ENCODE measurements around the gene PRKN. TPM values are rescaled to one million over a fixed set of nuclear protein-coding genes. Genes with fewer than 3 reads are reported as not detected.

Gene PRKN
- total RNA-seq, 1 donor from 2014 or later: 0.93 TPM

DNA sequence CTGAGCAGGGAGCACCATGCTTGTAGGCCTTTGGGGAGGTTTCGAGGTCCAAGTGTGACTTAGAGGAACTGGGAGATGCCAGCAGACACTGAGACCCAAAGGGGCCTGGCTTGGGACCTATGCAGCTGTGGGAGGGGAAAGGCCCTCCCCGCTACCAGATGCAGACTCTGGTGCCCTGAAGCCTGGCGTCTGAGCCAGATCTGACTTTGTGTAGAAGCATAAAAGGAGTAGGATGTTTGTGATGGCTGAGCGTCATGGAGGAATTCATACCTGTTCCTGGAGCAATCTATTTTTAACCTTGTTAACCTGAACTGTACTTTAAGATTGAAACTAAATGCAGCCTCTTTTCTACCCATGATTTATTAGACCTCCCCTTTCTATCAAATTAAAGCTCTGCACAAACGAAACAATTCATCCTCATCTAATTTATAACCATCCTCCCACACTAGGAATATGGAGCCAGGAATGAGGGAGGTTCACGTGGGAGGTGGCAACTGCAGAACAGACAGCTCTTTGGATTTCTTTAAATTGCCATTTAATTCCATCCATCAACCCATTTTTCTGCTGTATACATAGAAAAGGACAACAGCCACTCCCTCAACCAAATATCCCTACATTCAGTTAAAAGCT, 1281.2 kb downstream of the PRKN start:
- DNase-seq (ENCODE audit: extremely low read depth, low read depth, low spot score): no peak

DNA sequence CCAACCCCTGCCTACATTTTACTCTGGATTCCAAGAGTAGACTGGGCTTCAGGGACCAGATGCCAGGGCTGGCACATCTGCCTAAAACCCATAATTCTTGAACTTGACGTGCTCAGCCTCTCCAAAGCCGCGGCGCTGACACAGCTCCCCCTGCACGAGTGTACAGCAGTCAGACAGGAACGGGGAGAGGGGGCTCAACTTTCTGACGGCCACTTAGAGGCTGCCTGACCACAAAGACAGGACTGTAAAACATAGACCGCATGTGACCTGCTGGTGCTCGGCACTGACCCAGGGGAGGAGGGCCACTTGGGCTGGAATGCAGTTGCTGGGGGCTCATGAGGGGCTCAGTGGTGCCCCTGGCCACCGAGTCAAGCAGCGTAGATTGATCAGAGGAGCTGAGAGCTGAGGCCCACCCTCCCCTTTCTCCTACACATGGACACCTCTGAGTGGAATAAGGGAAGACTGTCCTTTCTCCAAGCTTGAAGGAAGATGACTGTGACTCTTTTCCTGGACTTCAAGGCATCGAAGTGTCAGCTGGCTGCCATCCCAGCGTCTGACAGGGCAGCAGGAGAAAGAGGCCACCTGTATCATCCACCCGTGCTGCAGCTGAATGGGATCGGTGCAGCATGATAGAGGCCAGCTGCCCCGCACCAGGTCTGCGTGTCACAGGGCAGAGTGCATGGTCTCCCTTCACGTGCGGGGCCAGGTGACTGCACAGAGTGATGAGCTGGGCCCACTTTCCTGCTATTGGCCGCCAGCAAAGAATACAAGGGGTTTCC, 1282.4 kb downstream of the PRKN start:
- no peak for DNase-seq (ENCODE audit: extremely low read depth, low read depth, low spot score)

DNA sequence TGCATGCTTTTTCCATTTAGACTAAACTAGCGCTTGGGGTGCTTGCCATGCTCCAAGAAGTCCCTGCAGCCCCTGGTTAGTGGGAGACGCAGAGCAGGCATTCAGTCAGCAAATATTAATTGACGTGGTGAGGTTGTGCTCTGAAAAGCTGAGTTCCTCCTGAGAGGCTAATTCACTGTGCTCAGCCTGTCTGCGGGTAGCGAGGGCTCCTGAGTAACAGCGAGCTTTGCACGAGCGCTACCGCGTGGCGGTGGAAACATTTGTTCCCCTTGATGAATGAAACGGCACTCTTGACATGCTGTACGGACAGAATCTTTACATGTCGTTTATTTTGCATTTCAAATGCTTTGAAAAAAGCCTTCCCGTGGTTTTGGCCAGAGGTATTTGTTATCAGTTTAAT, 1283.1 kb downstream of the PRKN start:
- DNase-seq (ENCODE audit: extremely low read depth, low read depth, low spot score): no peak

DNA sequence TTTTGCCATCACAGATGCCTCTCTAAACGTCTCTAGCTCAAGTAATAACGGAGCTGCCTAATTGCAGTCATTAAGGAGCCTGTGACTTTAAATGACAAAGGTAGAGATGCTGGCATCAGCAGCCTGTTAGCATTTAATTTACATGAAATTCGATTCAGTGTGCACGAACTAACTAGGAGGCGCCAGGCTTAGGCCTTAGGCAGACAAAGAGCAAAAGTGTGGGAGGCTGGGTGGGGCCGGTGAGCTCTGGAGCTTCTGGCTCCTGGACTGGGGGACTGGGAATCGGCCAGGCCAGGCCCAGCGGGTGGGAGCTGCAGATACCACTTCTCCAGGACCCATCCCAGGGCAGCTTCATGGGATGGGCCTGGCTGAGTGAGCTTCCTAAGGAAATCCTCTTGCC, 1283.7 kb downstream of the PRKN start:
- no peak for DNase-seq (ENCODE audit: extremely low read depth, low read depth, low spot score)

DNA sequence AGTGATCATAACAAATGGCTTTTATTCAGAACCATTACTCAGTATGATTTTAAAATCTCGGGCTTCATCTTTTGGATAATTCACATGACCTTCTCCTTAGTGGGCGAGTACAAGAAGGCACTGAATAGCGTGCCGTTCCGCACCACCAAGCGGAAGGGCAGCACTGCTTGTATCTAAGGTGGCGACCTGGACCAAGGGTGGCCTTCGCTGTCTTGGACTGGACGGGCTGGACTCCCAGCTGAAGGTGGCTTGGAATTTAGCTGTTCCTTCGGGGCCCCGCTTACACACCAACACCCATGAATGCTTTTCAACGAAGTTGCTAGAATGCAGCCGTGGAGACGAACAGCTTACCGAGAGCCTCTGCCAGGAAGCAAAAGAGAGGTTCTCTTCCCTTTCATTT, 1285.1 kb downstream of the PRKN start:
- DNase-seq (ENCODE audit: extremely low read depth, low read depth, low spot score): no peak

DNA sequence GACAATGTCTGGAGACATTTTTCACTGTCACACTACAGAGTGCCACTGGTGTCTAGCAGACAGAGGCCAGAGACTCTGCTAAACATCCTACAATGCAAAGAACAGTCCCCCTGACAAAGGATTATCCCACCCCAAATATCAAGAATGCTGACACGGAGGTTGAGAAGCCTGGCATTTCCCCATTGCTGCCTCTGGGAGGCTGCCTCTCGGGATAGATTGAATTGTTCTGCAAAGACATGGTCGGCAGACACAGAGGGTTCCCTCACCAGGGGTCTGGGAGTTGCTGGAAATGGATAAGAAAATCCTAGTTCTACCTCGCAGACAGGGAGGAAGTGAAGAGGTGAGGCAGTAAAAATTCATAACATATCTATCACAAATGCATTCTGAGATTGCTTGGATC, 1287.3 kb downstream of the PRKN start:
- no peak for DNase-seq (ENCODE audit: extremely low read depth, low read depth, low spot score)

DNA sequence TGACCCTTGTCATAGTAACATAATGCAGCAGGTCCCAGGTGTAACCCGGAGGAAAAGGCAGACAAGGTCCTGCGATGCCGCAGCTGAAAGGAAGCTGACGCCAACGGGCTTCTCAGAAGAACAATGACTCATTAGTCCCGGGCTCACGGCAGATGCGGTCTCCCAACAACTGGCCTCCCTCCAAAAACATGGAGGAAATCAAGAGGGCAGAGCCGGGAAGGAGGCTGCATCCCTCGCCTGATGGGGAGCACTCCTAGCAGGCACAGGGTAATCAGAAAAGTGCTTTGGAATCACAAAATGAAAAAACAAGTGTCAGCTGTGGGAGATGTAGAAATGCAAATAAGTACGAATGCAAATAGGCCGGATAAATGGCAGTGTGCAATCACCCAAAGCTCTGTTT, 1288.5 kb downstream of the PRKN start:
- DNase-seq (ENCODE audit: extremely low read depth, low read depth, low spot score): no peak

DNA sequence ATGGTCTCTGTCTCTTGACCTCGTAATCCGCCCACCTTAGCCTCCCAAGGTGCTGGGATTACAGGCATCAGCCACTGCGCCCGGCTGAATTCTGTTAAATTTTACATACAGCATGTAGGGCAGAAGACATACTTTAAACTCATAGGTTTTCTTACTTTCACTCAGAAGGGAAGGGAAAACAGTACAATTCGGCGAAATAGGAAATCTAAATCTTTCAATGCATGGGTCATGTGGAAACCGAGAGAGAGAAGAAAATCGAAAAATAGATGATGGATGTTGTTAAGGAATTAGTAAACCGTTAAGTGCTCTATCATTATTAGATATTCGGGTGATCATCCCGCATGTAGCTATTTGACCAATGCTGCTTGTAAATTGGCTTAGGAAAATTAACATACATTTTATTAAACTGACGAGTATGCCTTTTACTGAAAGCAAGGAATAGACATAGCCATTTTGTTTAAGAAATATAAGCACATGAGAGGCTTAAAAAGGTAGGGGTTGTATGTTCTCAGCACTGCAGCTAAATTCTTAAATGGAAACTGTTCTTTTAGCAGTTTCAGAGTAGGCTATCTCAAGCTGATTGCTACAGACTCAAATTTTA, 1289.0 kb downstream of the PRKN start:
- no peak for DNase-seq (ENCODE audit: extremely low read depth, low read depth, low spot score)

DNA sequence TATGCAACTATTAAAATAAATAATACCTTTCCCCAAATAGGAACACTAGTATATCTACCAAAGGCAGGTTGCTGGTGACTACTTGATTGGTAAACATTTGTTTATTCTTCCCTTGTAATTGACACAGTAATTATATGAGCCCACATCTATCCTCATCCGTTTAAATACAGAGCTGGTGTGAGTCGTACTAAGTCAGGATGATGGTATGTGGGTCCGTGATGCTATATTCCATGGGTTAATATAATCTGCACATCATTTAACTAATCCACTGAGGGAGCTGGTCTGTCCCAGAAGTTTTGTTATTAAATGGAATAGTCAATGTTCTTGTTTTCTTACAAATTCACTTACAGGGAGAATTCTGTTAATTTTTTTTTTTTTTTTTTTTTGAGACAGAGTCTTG, 1289.7 kb downstream of the PRKN start:
- no peak for DNase-seq (ENCODE audit: extremely low read depth, low read depth, low spot score)

DNA sequence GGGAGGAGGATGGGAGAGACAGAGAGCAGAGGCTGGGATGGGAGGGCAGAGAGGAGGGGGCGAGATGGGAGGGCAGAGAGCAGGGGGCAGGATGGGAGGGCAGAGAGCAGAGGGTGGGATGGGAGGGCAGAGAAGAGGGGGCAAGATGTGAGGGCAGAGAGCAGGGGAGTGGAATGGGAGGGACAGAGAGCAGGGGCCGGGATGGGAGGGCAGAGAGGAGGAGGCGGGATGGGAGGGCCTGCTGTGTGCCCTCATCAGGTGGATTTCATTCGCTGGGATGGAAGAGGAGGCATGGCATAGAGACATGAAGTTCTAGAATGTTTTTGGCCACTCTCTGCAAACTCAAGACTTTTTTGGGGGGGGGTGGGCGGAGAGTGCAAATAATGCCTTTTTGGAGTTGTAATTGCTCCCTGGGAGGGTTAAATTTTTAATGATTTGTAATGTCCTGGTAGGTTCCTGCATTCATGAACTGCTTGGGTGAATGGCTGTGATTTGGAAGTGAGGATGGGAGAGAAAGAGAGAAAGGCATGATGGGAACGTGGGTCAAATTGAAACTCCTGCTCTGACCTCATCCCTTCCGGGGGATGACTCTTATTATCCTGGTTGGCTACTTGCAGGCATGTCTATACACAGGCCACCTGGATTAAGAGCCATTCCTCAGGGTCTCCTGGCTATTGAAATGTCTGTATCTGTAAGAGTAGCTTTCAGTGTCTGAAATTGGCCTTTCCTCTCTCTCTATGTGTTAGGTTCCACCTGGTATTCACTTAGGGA, 1291.3 kb downstream of the PRKN start:
- no peak for DNase-seq (ENCODE audit: extremely low read depth, low read depth, low spot score)

DNA sequence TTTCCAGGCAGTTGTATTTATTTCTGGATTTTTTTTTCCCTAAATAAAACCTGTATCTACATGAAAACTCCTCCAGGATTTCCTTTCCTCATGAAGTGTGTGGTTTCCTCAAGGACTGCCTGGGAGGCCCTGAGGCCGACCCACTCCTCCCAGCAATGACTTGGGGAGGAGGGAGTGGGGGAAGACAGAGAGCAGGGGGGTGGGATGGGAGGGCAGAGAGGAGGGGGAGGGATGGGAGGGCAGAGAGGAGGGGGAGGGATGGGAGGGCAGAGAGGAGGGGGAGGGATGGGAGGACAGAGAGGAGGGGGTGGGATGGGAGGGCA, 1291.9 kb downstream of the PRKN start:
- DNase-seq (ENCODE audit: extremely low read depth, low read depth, low spot score): no peak

DNA sequence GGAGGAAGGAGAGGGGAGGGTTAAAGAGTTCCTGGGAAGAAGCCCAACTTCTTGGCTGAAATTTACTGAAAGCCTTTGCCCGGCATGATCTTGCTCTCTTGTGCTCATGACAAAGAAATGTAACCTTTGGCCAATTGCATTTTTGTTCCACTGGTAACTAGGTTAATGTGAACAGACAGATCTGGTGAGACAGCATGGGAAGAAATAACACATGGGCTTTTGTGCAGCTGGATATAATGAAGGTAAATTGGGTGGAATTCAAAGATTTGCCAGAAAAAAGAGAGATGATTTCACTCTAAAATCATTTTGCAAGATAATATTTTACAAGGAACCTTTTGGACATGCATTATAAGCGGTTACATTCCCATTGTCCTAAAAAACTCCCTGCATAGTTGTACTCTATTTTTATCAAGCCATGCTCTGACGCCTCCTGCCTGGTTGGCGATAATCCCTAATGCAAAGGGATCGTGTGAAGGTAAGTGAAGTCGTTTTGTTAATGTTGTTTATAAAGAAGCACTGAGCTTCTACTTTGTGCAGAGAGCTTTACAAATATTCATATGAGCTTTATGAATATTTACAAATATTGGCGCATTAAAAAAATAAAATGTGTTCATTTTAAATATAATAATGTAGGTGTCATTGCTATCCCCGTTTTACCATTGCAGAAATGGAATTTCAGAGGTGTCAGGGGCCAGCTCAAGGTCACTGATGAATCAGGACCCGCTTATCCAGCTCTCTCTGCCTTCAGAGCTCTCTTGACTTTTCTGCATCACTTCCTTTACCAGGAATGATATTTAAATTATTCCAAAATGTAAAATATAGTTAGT, 1292.4 kb downstream of the PRKN start:
- DNase-seq (ENCODE audit: extremely low read depth, low read depth, low spot score): no peak

DNA sequence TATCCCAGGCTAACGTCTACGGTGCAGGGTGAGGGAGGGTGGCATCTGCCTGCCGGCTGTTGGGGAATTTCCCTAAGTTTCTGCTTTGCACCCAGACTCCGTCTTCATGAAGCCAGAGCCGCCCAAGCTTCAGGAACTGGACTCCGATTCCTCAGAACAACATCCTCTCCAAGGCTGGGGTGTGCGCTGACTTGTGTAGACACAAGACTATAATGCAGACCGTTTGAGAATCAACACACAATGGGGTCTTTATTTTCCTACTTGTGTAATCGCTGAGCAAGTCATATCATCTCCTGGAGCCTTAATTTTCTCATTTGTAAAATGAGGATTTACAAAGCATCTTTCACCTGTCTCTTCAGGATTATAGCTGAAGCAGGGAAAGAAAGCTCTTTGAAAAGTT, 1293.2 kb downstream of the PRKN start:
- no peak for DNase-seq (ENCODE audit: extremely low read depth, low read depth, low spot score)

DNA sequence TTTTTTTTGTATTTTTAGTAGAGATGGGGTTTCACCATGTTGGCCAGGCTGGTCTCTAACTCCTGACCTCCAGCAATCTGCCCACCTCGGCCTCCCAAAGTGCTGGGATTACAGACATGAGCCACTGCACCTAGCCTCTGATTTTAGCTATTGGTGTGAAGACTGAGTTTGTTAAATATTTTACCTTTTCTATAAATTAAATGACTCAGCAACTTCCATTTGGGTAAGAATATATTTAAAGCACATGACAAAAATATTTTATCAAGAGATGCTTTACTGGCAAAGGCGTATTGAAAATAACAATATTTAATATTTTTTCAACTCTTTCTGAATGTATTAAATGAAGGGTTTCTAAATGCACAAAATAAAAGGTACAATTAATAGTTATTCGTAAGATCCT, 1295.0 kb downstream of the PRKN start:
- no peak for DNase-seq (ENCODE audit: extremely low read depth, low read depth, low spot score)

DNA sequence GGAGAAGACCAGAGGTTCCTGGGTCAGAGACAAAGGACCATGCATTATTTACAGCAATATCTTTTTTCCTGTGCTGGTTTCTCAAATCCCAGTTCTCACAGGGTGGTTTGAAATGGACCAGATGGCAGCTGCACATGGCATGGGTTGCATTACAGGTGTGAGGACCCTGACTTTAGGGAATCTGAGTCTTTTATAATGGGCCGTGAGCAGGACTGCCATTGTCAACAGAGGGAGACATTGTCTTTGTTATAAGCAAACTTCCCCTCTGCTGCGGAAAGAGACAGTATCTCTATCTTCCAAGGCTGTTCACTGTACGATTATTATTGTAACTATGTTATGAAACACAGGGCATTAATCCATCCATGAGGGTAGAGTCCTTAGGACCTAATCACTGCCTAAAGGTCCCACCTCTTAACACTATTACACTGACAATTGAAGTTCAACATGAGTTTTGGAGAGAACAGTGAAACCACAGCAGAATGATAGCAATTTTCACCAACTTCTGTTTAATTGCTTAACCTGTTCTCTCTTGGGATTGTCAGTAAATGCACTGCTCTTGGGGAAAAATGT, 1297.6 kb downstream of the PRKN start:
- DNase-seq (ENCODE audit: extremely low read depth, low read depth, low spot score): no peak

DNA sequence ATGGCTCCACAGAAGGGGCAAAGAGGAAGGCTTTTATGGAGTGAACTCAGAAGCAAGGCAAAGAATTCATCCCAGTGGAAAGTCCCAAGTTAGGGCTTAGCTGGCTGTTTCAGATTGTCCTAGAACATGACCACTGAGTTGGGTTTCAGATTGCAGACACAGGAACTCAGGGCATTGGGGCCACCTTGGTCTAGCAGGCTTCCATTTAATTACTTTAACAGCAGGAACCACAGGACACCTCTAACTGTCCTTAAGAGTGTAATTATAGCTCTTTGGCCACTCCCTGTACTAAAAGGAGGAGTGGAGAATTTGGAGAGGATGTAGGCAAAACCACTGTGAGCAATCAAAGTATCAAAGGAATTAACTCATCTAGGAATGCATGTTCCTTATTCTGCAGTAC, 1303.1 kb downstream of the PRKN start:
- DNase-seq (ENCODE audit: extremely low read depth, low read depth, low spot score): no peak

DNA sequence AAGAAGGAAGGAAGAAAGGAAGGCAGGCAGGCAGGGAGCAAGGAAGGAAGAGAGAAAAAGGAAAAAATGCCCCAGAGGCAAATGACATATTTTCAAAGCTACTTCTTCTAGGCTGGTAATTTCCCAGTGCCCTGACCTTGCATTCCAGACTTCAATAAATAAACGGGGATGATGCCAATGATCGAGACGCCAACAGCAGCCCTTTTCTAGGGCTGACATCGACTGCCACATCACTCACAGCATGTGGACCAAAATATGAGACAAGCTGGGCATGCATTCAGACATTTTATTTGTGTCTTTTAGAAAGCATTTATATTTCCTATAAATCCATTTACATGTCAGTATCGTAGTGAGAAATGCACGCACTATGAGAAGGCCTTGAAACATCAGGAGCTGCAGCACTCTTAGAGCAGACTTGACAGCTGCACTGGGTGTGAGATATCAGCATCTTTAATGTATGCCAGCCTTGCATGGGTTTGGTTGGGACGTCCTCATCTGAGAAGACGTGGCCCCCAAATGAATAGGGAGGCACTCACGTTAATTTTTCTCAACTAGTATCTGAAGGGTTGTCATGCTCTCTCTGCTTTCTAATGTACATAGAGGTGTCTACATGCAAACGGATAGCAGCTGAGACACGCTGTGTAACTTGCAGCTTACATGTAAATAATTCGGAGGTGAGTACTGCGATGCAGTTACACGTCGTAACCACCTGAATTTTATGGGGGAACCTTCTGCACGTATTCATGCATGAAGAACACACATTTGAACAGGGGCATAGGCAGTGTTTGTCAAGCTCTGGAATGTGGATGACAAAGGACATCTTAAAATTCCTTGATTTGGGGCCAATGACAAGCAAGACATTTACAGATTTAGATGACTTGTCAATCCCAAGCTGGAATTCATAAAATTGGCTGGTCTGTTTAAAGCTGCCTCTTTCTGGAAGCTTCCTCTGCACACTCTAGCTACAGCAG, 1304.6 kb downstream of the PRKN start:
- no peak for DNase-seq (ENCODE audit: extremely low read depth, low read depth, low spot score)

DNA sequence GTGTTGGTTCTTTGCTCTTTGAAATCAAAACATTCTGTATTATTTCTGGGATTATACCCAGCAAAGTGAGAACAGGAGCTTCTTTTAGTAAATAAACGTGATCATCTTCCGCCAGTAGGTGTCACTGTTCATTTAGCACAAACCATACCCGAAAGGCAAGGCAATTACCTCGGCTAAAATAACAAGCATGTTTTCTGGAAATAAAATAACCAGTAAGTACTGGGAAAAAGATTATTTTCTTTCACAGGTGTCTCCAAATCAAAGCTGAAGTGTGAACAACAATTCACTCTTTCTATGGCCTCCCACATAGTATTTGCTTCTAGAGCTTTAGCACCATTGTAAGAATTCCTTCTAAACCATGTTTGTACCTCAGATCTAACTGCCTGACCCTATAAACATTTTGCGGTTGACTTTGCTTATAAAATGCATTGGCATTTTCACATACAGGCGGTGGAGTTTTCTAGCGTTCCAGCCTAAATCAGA, 1309.1 kb downstream of the PRKN start:
- DNase-seq (ENCODE audit: extremely low read depth, low read depth, low spot score): peak; percentile 69

Data from glomerular endothelial cell (primary cell).